Measurements from ENCODE around the gene KLHL40. TPM values are rescaled to one million over a fixed set of nuclear protein-coding genes. Genes with fewer than 3 reads are reported as not detected.

Gene KLHL40
- total and polyA plus RNA-seq, 9 of the 15 experiments (the other 6 are each of a cell fraction or from before 2014, with no cell fraction given): not detected

DNA sequence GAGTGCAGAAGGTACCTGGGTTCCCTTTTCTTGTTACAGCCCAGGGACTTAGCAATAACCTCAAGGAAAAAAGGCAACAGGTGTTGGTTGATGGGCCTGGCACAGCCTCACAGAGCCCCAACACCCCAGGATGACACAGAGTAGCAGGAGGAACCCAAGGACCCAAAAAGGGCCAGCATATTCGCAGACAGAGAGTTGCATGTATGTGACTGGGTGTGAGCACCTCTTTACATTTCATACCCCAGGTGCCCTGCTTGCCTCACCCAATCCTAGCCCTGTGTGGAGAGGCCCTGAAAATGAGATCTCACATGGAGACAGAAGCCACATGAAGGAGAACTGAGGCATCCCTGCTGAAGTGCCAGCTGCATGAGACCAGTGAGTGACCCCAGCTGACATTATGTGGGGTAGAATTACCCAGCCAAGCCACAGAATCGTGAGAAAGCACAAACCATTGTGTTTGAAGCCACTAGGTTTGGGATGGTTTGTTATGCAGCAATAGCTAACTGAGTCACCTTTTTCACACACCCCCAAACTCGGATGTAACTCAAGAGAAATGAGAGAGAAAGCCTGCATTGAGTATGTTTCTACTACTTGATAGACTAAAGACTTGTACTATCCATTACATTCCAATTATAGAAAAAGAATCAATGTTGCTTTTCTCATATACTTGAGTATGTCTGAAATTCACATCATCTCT, 43.5 kb downstream of the KLHL40 start:
- Histone ChIP-seq H3K27ac (ENCODE audit: extremely low read depth, low read depth, low read length) (no peak overlapping the region), H3K36me3 (ENCODE audit: control insufficient read depth, insufficient read depth, low read length) (no peaks in the 10 kb centered on the region), H3K4me3 (no peak overlapping the region), H3K27me3 (ENCODE audit: control insufficient read depth in 2 of 2, insufficient read depth in 2 of 2, low read length in 2 of 2) (peaks cover 12 to 19% of the 10 kb centered on the region in 2 experiments; a peak in 3 of 5 replicates), H3K9ac (ENCODE audit: insufficient read depth in 1 of 2, low read depth in 2 of 2, low read length in 2 of 2) (no peak overlapping the region), H2AFZ (ENCODE audit: low read depth, low read length) (no peak overlapping the region), H3K4me1 (replicated peaks in 1 of 2; ENCODE audit: control insufficient read depth in 2 of 2, insufficient read depth in 2 of 2, low read length in 2 of 2) (no peaks in the 10 kb centered on the region), H3K9me1 (ENCODE audit: control insufficient read depth, insufficient read depth, low read length) (no peaks in the 10 kb centered on the region), H3K4me2 (ENCODE audit: insufficient read depth, low read length) (no peak overlapping the region), H4K20me1 (replicated peaks; ENCODE audit: control insufficient read depth, insufficient read depth, low read length) (no peaks in the 10 kb centered on the region), H3K9me3 (replicated peaks; ENCODE audit: control insufficient read depth, insufficient read depth, low read depth, low read length) (0 out of 2 replicates have a peak, but pooled peaks cover 2% of the 10 kb centered on the region), H3K79me2 (ENCODE audit: control insufficient read depth, insufficient read depth, low read length) (no peaks in the 10 kb centered on the region)
- no peak for ATAC-seq
- no peak for FAIRE-seq
- in situ Hi-C loops (cut with MboI) (no loop called here), intact Hi-C loops (cut with micrococcal nuclease) (no loop called here)
- ChIA-PET POLR2A (no interaction called here), CTCF (ENCODE audit: low intra/inter-chr PET ratio) (no interaction called here)
- no peak for DNase-seq (ENCODE audit: extremely low read depth in 1 of 4, low spot score in 3 of 4)
- no TSS peak for BruUV-seq (replicated peaks)
- 0% methylated on average over 3 of the region's 3 CpGs for WGBS (ENCODE audit: insufficient coverage, low coverage, missing lambda C conversion rate)
- 0 out of 4 replicates have a peak, but pooled peaks of 1 of the 2 experiments have one; percentile 8 for TF ChIP-seq KDM1A (IDR thresholded peaks at IDR 0.05)
- TF ChIP-seq RBM25 (IDR thresholded peaks at IDR 0.05; ENCODE audit: low read depth, low read length, severe bottlenecking): peak; percentile 65
- TF ChIP-seq, protein P1, sequence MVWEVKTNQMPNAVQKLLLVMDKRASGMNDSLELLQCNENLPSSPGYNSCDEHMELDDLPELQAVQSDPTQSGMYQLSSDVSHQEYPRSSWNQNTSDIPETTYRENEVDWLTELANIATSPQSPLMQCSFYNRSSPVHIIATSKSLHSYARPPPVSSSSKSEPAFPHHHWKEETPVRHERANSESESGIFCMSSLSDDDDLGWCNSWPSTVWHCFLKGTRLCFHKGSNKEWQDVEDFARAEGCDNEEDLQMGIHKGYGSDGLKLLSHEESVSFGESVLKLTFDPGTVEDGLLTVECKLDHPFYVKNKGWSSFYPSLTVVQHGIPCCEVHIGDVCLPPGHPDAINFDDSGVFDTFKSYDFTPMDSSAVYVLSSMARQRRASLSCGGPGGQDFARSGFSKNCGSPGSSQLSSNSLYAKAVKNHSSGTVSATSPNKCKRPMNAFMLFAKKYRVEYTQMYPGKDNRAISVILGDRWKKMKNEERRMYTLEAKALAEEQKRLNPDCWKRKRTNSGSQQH (CRISPR knock-in tag; IDR thresholded peaks at IDR 0.05): no peak
